K562 (cell line): ENCODE data around the gene BBS1. TPM values are rescaled to one million over a fixed set of nuclear protein-coding genes. Genes with fewer than 3 reads are reported as not detected.

ENCODE experiments used
- CBFB ChIP-seq: sonication (generic); formaldehyde crosslinking; IDR thresholded peaks from 2 replicates; pipeline ENCODE4 v1.4.0; 2020; ENCODE audit warnings: mild to moderate bottlenecking, missing genetic modification reagents
- CLOCK ChIP-seq: fragments of 250-450 bp; sonication (Bioruptor Pico); IDR thresholded peaks from 2 replicates; pipeline ENCODE4 v1.4.0; 2020; ENCODE audit warnings: mild to moderate bottlenecking, moderate library complexity, borderline replicate concordance
- DDX20 ChIP-seq: fragments of 450-650 bp; IDR thresholded peaks from 2 replicates; pipeline ENCODE4 v1.6.1; 2016; ENCODE audit warnings: missing genetic modification characterization, low read depth, mild to moderate bottlenecking, missing compliant biosample characterization, moderate library complexity
- E2F4 ChIP-seq: sonication (generic); formaldehyde crosslinking; IDR thresholded peaks from 2 replicates; pipeline ENCODE4 v1.8.0; 2022; ENCODE audit warnings: mild to moderate bottlenecking, low read depth, missing genetic modification reagents
- HMGN3 ChIP-seq: IDR thresholded peaks from 2 replicates; pipeline ENCODE4 v1.6.1; 2011; ENCODE audit warnings: borderline replicate concordance, low read depth, mild to moderate bottlenecking, mixed read lengths, low read length; ENCODE audit not compliant: insufficient read length; ENCODE audit errors: extremely low read depth
- KAT7 ChIP-seq: sonication (generic); formaldehyde crosslinking; IDR thresholded peaks from 2 replicates; pipeline ENCODE4 v1.8.0; 2022; ENCODE audit warnings: missing genetic modification reagents, mild to moderate bottlenecking, borderline replicate concordance
- KDM1A ChIP-seq, 2 experiments: fragments of 450-650 bp; IDR thresholded peaks; 2 replicates each; pipeline ENCODE4 v1.6.1; 2016; ENCODE audit warnings: mild to moderate bottlenecking in 2 of 2
- MYC ChIP-seq, 2 experiments: fragments of 250-450 bp in 1 of 2; sonication (Bioruptor Pico) in 1 of 2; IDR thresholded peaks; 2 replicates each; pipeline versions ENCODE4 v1.5.1 to v1.6.1; 2012 to 2021; ENCODE audit warnings: low read depth in 2 of 2, borderline replicate concordance in 1 of 2, improper control_type of control experiment in 1 of 2, low read length in 1 of 2, mild to moderate bottlenecking in 1 of 2, moderate library complexity in 1 of 2
- MYNN ChIP-seq, 2 experiments: sonication (generic); formaldehyde crosslinking in 1 of 2; IDR thresholded peaks; 2 replicates each; pipeline versions ENCODE4 v1.5.0 to v1.6.1; 2016 to 2020; ENCODE audit warnings: antibody characterized with exemption in 1 of 2, missing genetic modification reagents in 1 of 2
- POLR3A ChIP-seq: IDR thresholded peaks from 2 replicates; pipeline ENCODE4 v1.6.1; 2011; ENCODE audit warnings: borderline replicate concordance, mild to moderate bottlenecking, moderate library complexity; ENCODE audit not compliant: insufficient read length, insufficient read depth; ENCODE audit errors: extremely low read depth
- SRSF9 ChIP-seq: fragments of 200-400 bp; formaldehyde crosslinking; IDR thresholded peaks from 2 replicates; pipeline ENCODE4 v1.6.1; 2017; ENCODE audit warnings: low read depth, low read length, borderline replicate concordance
- TAF7 ChIP-seq: fragments of 450-650 bp; IDR thresholded peaks from 2 replicates; pipeline ENCODE4 v1.6.1; 2016; ENCODE audit warnings: missing genetic modification characterization, missing compliant biosample characterization
- VEZF1 ChIP-seq: fragments of 200-800 bp; sonication (Bioruptor generic); IDR thresholded peaks from 2 replicates; pipeline ENCODE4 v1.6.1; 2017; ENCODE audit warnings: missing genetic modification characterization, missing compliant biosample characterization
- ZNF143 ChIP-seq: sonication (generic); formaldehyde crosslinking; IDR thresholded peaks from 2 replicates; pipeline ENCODE4 v1.9.0; 2022; ENCODE audit warnings: mild to moderate bottlenecking, missing genetic modification reagents
- ZNF280A ChIP-seq: fragments of 450-650 bp; IDR thresholded peaks from 2 replicates; pipeline ENCODE4 v1.6.1; 2018; ENCODE audit warnings: mild to moderate bottlenecking, low read depth; ENCODE audit not compliant: partially characterized antibody
- ZNF436 ChIP-seq: fragments of 250-450, 450-650 bp; sonication (Bioruptor Pico); formaldehyde crosslinking; IDR thresholded peaks from 2 replicates; pipeline ENCODE4 v1.7.0; 2020; ENCODE audit warnings: mild to moderate bottlenecking
- polyA plus RNA-seq, 8 experiments: library from polyadenylated mRNA; depleted of rRNA in 4 of 8; stranded (reverse) in 5 of 8; unstranded in 3 of 8; fragments of >200 nt; fragmentation: Nextera tagmentation in 2 of 8; fragmentation: Illumina TruSeq in 1 of 8; extraction: Ambion mirVana in 2 of 8; extraction: Trizol in 1 of 8; gene quantifications; 2 replicates each; pipeline versions ENCODE4 v1.2.1 to v1.2.3, GENCODE V29; 2011 to 2014; ENCODE audit warnings: inconsistent platforms in 1 of 8, missing spikeins in 1 of 8
- total RNA-seq, 7 experiments: library from RNA; depleted of rRNA in 6 of 7; stranded (reverse); fragments of >200 nt in 6 of 7; fragmentation: Illumina TruSeq in 2 of 7; extraction: Trizol in 2 of 7; gene quantifications; 2 replicates each; pipeline versions ENCODE4 v1.2.1 to v1.2.3, GENCODE V29; 2011 to 2021; ENCODE audit warnings: low replicate concordance in 1 of 7
- TF ChIP-seq, protein P1 (sequence below): fragments of 250-450 bp; sonication (Bioruptor Pico); IDR thresholded peaks from 2 replicates; pipeline ENCODE4 v1.8.0; 2022; ENCODE audit warnings: inconsistent platforms, mild to moderate bottlenecking, moderate library complexity, borderline replicate concordance

BBS1 gene
- total and polyA plus RNA-seq, 9 of the 15 experiments (the other 6 are each of a cell fraction or from before 2014, with no cell fraction given): 9.0 to 19.8 (median 12.1) TPM

DNA sequence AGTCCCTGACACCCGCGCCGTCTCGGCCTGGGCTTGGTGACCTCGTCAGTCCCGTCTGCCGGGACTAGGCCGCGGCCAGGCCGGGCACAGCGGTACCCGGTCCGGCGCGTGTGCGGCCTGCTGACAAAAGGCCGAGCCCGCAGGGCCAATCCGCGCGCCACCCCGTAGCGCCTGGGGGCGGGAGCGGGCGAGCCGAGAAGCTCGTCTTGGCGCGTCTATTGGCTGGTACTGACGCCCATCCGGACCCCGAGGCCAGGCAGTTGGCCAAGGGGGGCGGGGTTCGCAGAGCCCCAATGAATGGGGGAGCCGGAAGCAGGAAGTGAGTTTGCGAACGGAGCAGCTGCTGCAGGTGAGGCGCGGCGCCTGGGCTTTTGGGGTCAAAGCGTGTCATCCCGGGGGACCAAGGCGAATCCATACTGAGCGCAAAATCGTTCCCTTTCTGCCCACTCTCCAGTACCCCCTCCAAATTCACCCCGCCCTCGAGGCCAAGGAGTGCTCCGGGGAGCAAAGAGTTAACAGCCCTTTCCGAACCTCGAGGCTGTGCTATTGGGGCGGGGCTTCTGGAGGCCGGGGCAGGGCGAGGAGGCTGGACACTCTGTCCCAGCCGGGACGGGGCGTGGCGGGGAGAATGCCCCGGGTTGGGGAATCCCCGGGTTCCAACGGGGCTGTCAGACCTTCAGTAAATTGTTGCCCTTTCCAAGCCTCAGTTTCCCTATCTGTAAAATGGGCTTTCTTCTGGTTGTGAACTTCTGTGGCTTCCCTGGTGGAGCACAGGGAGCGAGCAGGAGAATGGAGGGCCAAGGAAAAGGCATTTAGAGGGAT, 30.1 kb upstream of the BBS1 start, which contains the start of gene DPP3 (continued):
- TF ChIP-seq VEZF1 (CRISPR knock-in tag) (peak; percentile 80), CLOCK (no peak), SRSF9 (no peak), ZNF436 (CRISPR knock-in tag) (no peak), POLR3A (no peak), KAT7 (CRISPR knock-in tag) (no peak; the same call in 1 of the 2 replicates), HMGN3 (peak; percentile 80), DDX20 (tag) (no peak), MYC (IDR thresholded peaks at IDR 0.05; ENCODE audit: low read depth, low read length) (peak; percentile 91), MYC (CRISPR knock-in tag; IDR thresholded peaks at IDR 0.05; ENCODE audit: borderline replicate concordance, low read depth) (no peak), ZNF143 (CRISPR knock-in tag) (no peak), ZNF280A (no peak), KDM1A (IDR thresholded peaks at IDR 0.05) (peak; percentile 77 to 92), MYNN (IDR thresholded peaks at IDR 0.05) (no peak), MYNN (CRISPR knock-in tag; IDR thresholded peaks at IDR 0.05) (no peak), E2F4 (no peak), CBFB (CRISPR knock-in tag) (no peak), TAF7 (tag) (no peak)
- TF ChIP-seq, protein P1, sequence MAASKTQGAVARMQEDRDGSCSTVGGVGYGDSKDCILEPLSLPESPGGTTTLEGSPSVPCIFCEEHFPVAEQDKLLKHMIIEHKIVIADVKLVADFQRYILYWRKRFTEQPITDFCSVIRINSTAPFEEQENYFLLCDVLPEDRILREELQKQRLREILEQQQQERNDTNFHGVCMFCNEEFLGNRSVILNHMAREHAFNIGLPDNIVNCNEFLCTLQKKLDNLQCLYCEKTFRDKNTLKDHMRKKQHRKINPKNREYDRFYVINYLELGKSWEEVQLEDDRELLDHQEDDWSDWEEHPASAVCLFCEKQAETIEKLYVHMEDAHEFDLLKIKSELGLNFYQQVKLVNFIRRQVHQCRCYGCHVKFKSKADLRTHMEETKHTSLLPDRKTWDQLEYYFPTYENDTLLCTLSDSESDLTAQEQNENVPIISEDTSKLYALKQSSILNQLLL (CRISPR knock-in tag): no peak
